ENCODE results near the gene TRIM66.

Gene TRIM66

DNA sequence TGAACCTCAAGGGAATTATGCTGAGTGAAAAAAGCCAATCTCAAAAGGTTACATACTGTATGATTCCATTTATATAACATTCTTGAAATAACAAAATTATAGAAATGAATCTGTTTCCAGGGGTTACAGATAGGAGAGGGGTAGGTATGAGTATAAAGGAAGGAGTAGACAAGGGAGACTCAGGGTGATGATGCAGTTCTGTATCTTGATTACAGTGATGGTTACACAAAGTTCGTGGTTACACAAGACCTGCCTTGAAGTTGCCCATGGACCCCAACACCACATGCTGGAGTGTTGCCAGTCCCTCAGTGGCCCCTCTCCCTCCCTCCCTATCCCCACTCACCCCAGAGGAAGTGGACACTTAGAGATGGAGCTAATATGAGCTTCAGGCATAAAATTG, 108.7 kb downstream of the TRIM66 start:
- DNase-seq (ENCODE audit: low read depth in 2 of 3, low spot score in 2 of 3), result no peak

GRCh38 chr11:8567602-8568198, 114.8 kb downstream of the TRIM66 start:
- DNase-seq (ENCODE audit: low read depth in 2 of 3, low spot score in 2 of 3), result no peak

GRCh38 chr11:8566613-8567210, 115.8 kb downstream of the TRIM66 start:
- no peak for DNase-seq (ENCODE audit: low read depth in 2 of 3, low spot score in 2 of 3)

DNA sequence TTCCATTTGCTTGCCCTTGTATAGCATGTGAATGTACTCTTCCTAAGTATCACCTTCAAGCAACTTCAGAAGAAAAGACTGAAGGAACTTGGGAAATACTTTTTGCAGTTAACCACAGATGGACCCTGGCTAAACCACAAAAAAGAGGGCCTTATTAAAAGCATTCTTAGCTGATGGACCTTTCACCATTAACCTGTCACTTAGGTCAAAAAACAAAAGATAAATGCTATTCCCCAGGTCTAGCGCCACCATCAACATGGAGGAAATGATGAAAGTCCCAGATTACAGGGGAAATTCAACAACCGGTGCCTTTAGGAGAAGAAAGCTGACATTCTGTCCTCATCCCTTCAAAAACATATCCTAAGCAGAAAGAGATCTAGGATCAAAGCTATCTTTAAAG, 117.9 kb downstream of the TRIM66 start:
- DNase-seq (ENCODE audit: low read depth in 2 of 3, low spot score in 2 of 3), result no peak
